Kidney epithelial cell (primary cell): Measurements from ENCODE around the gene RPTOR. TPM values are rescaled to one million over a fixed set of nuclear protein-coding genes. Genes with fewer than 3 reads are reported as not detected.
"Not testable (repeated sequence)": the region's sequence is repeated elsewhere in the genome, so short reads cannot be mapped to it uniquely, and the experiment has no call there.

Source experiments
- DNase-seq: peaks from one replicate; pipeline ENCODE4 v3.0.0-alpha.2; 2010; ENCODE audit warnings: low read depth
- H3K27me3 ChIP-seq: 2 replicates; pipeline ENCODE4 v1.6.0; 2011; ENCODE audit warnings: low read length; ENCODE audit not compliant: control insufficient read depth, insufficient read depth
- H3K36me3 ChIP-seq: 2 replicates; pipeline ENCODE4 v1.5.1; 2011; ENCODE audit warnings: low read length; ENCODE audit not compliant: control insufficient read depth, insufficient read depth
- H3K4me3 ChIP-seq: 2 replicates; pipeline ENCODE4 v1.5.1; 2011; ENCODE audit warnings: low read depth, mild to moderate bottlenecking, control low read depth, low read length
- total RNA-seq: library from RNA; depleted of rRNA; stranded (reverse); fragments of >200 nt; gene quantifications from 2 replicates; pipeline ENCODE4 v1.2.3, GENCODE V29; 2015
- TF ChIP-seq, protein P1 (sequence below): IDR thresholded peaks from 2 replicates; pipeline ENCODE4 v1.5.1; 2011; ENCODE audit warnings: mild to moderate bottlenecking, moderate library complexity, low read length, control low read depth, inconsistent platforms; ENCODE audit not compliant: insufficient read depth, poor library complexity, severe bottlenecking

Gene RPTOR
- total RNA-seq, 1 donor from 2014 or later = 22.7 TPM

DNA sequence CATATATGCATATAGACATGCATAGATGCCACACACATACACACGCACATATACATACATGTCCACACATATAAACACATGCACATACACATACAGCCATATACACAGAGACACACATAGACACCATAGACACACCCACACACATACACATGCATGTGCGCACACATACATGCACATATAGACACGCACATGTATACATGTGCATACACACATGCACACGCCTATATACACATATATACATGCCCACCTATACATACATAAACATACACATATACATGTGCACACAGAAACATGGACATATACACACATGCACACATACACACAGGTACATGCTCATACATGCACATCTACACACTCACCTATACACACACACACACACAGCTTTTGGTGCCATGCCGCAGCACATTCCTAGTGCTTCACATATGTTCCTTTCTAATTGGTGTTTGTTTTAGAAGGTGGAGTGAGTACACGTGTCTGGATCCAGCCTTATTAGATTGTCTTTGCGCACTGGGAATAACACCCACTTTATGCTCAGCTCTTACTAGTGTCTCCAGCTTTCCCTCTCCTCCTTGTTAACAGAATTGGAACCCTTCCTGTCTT, 198.0 kb downstream of the RPTOR start:
- TF ChIP-seq, protein P1, sequence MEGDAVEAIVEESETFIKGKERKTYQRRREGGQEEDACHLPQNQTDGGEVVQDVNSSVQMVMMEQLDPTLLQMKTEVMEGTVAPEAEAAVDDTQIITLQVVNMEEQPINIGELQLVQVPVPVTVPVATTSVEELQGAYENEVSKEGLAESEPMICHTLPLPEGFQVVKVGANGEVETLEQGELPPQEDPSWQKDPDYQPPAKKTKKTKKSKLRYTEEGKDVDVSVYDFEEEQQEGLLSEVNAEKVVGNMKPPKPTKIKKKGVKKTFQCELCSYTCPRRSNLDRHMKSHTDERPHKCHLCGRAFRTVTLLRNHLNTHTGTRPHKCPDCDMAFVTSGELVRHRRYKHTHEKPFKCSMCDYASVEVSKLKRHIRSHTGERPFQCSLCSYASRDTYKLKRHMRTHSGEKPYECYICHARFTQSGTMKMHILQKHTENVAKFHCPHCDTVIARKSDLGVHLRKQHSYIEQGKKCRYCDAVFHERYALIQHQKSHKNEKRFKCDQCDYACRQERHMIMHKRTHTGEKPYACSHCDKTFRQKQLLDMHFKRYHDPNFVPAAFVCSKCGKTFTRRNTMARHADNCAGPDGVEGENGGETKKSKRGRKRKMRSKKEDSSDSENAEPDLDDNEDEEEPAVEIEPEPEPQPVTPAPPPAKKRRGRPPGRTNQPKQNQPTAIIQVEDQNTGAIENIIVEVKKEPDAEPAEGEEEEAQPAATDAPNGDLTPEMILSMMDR = no peak

GRCh38 chr17:80743181-80743771, 198.6 kb downstream of the RPTOR start:
- no peak overlapping the region for H3K4me3 ChIP-seq
- H3K27me3 ChIP-seq = no peaks in the 10 kb centered on the region
- no peaks in the 10 kb centered on the region for H3K36me3 ChIP-seq
- DNase-seq = no peak
- TF ChIP-seq, protein P1 = no peak

More for the DNA sequence above, 198.0 kb downstream of the RPTOR start:
- Histone ChIP-seq H3K36me3 (no peaks in the 10 kb centered on the region), H3K27me3 (no peaks in the 10 kb centered on the region), H3K4me3 (no peak overlapping the region)
- no peak for DNase-seq

GRCh38 chr17:80743973-80744372, 199.3 kb downstream of the RPTOR start:
- H3K4me3 ChIP-seq, DNase-seq, H3K36me3 ChIP-seq, H3K27me3 ChIP-seq: not testable (repeated sequence)

DNA sequence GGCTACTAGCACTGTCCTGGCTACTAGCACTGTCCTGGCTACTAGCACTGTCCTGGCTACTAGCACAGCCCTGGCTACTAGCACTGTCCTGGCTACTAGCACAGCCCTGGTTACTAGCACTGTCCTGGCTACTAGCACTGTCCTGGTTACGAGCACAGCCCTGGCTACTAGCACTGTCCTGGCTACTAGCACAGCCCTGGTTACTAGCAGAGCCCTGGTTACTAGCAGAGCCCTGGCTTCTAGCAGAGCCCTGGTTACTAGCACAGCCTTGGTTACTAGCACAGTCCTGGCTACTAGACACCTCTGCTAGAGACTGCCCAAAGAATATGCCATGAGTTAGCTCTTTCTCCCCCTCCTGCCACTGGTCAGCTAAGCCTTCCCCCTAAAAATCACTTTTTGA, 200.1 kb downstream of the RPTOR start:
- DNase-seq, H3K36me3 ChIP-seq, H3K27me3 ChIP-seq, H3K4me3 ChIP-seq: not testable (repeated sequence)

- TF ChIP-seq, protein P1 = no peak
- no peak overlapping the region for H3K4me3 ChIP-seq
- H3K36me3 ChIP-seq = no peaks in the 10 kb centered on the region
- H3K27me3 ChIP-seq = no peaks in the 10 kb centered on the region
- DNase-seq = no peak
Measured at GRCh38 chr17:80745183-80745582, 200.5 kb downstream of the RPTOR start.

- Histone ChIP-seq H3K36me3 (no peaks in the 10 kb centered on the region), H3K27me3 (no peaks in the 10 kb centered on the region), H3K4me3 (no peak overlapping the region)
- TF ChIP-seq, protein P1 = no peak
- no peak for DNase-seq
Measured at GRCh38 chr17:80746262-80746935, 201.8 kb downstream of the RPTOR start.
